Spleen (tissue), 11 donors: ENCODE measurements around the gene SLC22A3. TPM values are rescaled to one million over a fixed set of nuclear protein-coding genes. Genes with fewer than 3 reads are reported as not detected.
"Not testable (repeated sequence)": the region's sequence is repeated elsewhere in the genome, so short reads cannot be mapped to it uniquely, and the experiment has no call there.

Experiments used
- DNase-seq: peaks from one replicate; pipeline ENCODE4 v3.0.0-alpha.2; 2020
- H3K27ac ChIP-seq, 8 donors: fragments of 200-600 bp; sonication (generic) in 7 of 8; 1 replicate in 4 of 8; 2 replicates in 4 of 8; pipeline versions ENCODE4 v1.5.0 to v1.8.0; 2016 to 2021; ENCODE audit warnings: inconsistent platforms in 4 of 8, mild to moderate bottlenecking in 4 of 8, moderate library complexity in 1 of 8
- H3K27me3 ChIP-seq, 7 donors: fragments of 200-600 bp; sonication (generic) in 6 of 7; replicated peaks in 1 of 7; 1 replicate in 4 of 7; 2 replicates in 3 of 7; pipeline versions ENCODE4 v1.5.0 to v1.8.0; 2016 to 2021; ENCODE audit warnings: inconsistent platforms in 3 of 7, mild to moderate bottlenecking in 1 of 7
- H3K36me3 ChIP-seq, 6 donors: fragments of 200-600 bp; sonication (generic) in 5 of 6; 1 replicate in 4 of 6; 2 replicates in 2 of 6; pipeline versions ENCODE4 v1.5.0 to v1.8.0; 2016 to 2021; ENCODE audit warnings: inconsistent platforms in 2 of 6
- H3K4me1 ChIP-seq, 6 donors: fragments of 200-600 bp; sonication (generic) in 5 of 6; 1 replicate in 3 of 6; 2 replicates in 3 of 6; pipeline versions ENCODE4 v1.5.0 to v1.8.0; 2016 to 2021; ENCODE audit warnings: inconsistent platforms in 3 of 6
- H3K4me3 ChIP-seq, 8 donors: fragments of 200-600 bp; sonication (generic) in 7 of 8; 1 replicate in 4 of 8; 2 replicates in 4 of 8; pipeline versions ENCODE4 v1.5.0 to v1.8.0; 2016 to 2021; ENCODE audit warnings: inconsistent platforms in 4 of 8, mild to moderate bottlenecking in 4 of 8, moderate library complexity in 2 of 8
- H3K9me3 ChIP-seq, 8 donors: fragments of 200-600 bp; sonication (generic) in 7 of 8; 1 replicate in 4 of 8; 2 replicates in 4 of 8; pipeline versions ENCODE4 v1.5.0 to v1.8.0; 2016 to 2021; ENCODE audit warnings: inconsistent platforms in 4 of 8
- POLR2A ChIP-seq, 3 donors: fragments of 450-650 bp; IDR thresholded peaks; one replicate each; pipeline ENCODE4 v1.5.1; 2017; ENCODE audit warnings: antibody characterized with exemption in 3 of 3, mild to moderate bottlenecking in 1 of 3
- POLR2AphosphoS5 ChIP-seq, 3 donors: sonication (generic); formaldehyde crosslinking; IDR thresholded peaks; one replicate each; pipeline ENCODE4 v1.5.1; 2017; ENCODE audit warnings: antibody characterized with exemption in 3 of 3
- WGBS, 5 donors: extraction: QIAGEN DNeasy Blood & Tissue Kit in 3 of 5; methylation state at CpG; one replicate each; pipeline versions ENCODE4 v1.1.5 to v1.1.7; 2013 to 2018; 5-methylcytosine and 5-hydroxymethylcytosine counted together
- intact Hi-C: fragments of 100-400 bp; cut with DNase I; formaldehyde crosslinking; loops from one replicate; pipeline ENCODE4 v1.15.0; 2023; ENCODE audit warnings: low total_unique reads
- polyA plus RNA-seq, 3 donors: library from polyadenylated mRNA; stranded (reverse); fragments of 200-250 nt; gene quantifications; one replicate each; pipeline ENCODE4 v1.2.1, GENCODE V29; 2013
- total RNA-seq, 7 donors: library from RNA; depleted of rRNA in 3 of 7; stranded (reverse); fragments of >200 nt in 3 of 7; fragmentation: NEBNext Ultra II Directional in 4 of 7; extraction: Animal tissue kit (Norgen Biotek cat#: 25700) in 4 of 7; gene quantifications; one replicate each; pipeline versions ENCODE4 v1.1.0 to v1.2.1, GENCODE V29; 2016 to 2021
- TF ChIP-seq, protein P1 (sequence below), 11 experiments: fragments of 200-600 bp in 7 of 11; fragments of 450-650 bp in 4 of 11; sonication (generic) in 4 of 11; IDR thresholded peaks in 8 of 11; conservative IDR thresholded peaks in 3 of 11; 1 replicate in 7 of 11; 2 replicates in 4 of 11; pipeline versions ENCODE4 v1.4.0 to v1.8.0; 2016 to 2021; ENCODE audit warnings: antibody characterized with exemption in 11 of 11, inconsistent platforms in 4 of 11, mild to moderate bottlenecking in 1 of 11
- donor health status: healthy with polysubstance abuse.
- donor health status: DM: no; HTN: no; CAD: no; lungs with moderate emphysema.
- donor health status: DM: no; HTN: no; CAD: no.
- donor health status: Bipolar disorder and iron deficiency.
- donor health status: healthy.
- donor health status: DM: no; HTN: no; CAD: no.
- donor health status: DM: yes; HTN: yes; CAD: no.

Gene SLC22A3
- total and polyA plus RNA-seq, 10 donors = 0.70 to 2.2 (median 1.7) TPM

DNA sequence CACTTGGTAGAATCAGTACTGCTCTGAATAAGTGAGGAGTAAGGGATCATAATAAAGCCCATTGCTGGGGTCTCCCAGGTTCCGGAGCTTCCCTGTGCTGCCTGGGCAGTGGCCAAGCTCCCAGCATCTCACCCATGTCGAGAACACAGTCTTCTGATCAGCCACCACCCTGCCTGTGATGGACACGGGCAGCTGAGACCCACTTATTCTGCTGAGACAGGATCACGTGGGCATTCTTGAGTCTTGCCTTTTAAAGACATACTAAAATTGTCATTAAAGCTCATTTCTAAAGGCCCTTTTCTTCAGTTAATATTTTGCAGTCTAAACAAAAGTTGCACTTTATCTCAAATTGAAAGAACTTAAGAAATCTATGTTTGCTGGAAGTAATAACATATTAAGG, 46.8 kb upstream of the SLC22A3 start:
- intact Hi-C loops = no loop called here
- TF ChIP-seq POLR2AphosphoS5 (IDR thresholded peaks at IDR 0.05) (no peak), POLR2A (IDR thresholded peaks at IDR 0.05) (no peak)
- TF ChIP-seq, protein P1, sequence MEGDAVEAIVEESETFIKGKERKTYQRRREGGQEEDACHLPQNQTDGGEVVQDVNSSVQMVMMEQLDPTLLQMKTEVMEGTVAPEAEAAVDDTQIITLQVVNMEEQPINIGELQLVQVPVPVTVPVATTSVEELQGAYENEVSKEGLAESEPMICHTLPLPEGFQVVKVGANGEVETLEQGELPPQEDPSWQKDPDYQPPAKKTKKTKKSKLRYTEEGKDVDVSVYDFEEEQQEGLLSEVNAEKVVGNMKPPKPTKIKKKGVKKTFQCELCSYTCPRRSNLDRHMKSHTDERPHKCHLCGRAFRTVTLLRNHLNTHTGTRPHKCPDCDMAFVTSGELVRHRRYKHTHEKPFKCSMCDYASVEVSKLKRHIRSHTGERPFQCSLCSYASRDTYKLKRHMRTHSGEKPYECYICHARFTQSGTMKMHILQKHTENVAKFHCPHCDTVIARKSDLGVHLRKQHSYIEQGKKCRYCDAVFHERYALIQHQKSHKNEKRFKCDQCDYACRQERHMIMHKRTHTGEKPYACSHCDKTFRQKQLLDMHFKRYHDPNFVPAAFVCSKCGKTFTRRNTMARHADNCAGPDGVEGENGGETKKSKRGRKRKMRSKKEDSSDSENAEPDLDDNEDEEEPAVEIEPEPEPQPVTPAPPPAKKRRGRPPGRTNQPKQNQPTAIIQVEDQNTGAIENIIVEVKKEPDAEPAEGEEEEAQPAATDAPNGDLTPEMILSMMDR (IDR thresholded peaks at IDR 0.05 in 8 of 11, conservative IDR thresholded peaks at IDR 0.05 in 3 of 11) = no peak
- no peaks in the 10 kb centered on the region for H3K4me1 ChIP-seq
- no peak overlapping the region for H3K27ac ChIP-seq
- WGBS, 5 donors = 65 to 80% (median 72%) methylated on average over 4 of the region's 4 CpGs
- no peak overlapping the region for H3K4me3 ChIP-seq
- H3K27me3 ChIP-seq = no peaks in the 10 kb centered on the region
- H3K36me3 ChIP-seq = no peaks in the 10 kb centered on the region
- no peaks in the 10 kb centered on the region for H3K9me3 ChIP-seq
- DNase-seq = no peak

DNA sequence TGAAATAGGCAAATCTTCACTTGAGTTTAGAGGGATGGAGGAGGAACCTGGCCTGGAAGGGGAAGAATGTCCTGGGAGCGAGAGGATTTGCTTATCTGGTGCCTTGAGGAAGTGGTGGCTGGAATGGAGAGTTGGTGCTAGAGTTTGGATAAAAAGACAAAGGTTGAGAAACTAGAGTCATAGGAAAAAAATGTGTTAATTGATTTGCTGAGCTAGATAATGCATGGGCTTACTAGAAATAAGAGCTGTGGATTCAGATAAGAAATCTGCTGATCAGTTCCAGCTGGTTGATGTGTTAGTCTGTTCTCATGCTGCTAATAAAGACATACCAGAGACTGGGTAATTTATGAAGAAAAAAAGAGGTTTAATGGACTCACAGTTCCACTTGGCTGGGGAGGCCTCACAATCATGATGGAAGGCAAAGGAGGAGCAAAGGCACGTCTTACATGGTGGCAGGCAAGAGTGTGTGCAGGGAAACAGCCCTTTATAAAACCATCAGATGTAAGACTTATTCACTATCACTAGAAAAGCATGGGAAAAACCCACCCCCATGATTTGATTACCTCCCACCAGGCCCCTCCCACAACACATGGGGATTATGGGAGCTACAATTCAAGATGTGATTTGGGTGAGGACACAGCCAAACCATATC, 45.6 kb upstream of the SLC22A3 start:
- H3K4me3 ChIP-seq, intact Hi-C loops, DNase-seq, H3K9me3 ChIP-seq, H3K4me1 ChIP-seq, H3K27me3 ChIP-seq, H3K36me3 ChIP-seq, H3K27ac ChIP-seq: not testable (repeated sequence)
- 40 to 74% (median 62%) methylated on average over 2 of the region's 2 CpGs for whole genome bisulfite sequencing, 5 donors

DNA sequence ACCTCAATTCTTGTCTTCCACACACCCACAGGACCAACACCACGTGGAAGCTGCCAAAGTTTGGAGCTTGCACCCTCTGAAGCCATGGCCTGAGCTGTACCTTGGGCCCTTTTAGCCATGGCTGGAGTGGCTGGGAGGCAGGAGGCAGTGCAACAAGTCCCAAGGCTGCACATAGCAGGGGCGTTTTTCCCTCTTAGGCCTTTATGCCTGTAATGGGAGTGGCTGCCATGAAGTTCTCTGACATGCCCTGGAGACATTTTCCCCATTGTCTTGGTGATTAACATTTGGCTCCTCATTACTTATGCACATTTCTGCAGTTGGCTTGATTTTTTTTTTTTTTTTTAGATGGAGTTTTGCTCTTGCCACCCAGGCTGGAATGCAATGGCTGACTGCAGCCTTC, 44.4 kb upstream of the SLC22A3 start:
- TF ChIP-seq POLR2AphosphoS5 (IDR thresholded peaks at IDR 0.05) (no peak), POLR2A (IDR thresholded peaks at IDR 0.05) (no peak)
- TF ChIP-seq, protein P1 (IDR thresholded peaks at IDR 0.05 in 8 of 11, conservative IDR thresholded peaks at IDR 0.05 in 3 of 11) = no peak
- intact Hi-C loops = no loop called here
- DNase-seq = no peak
- no peaks in the 10 kb centered on the region for H3K4me1 ChIP-seq
- 30 to 45% (median 41%) methylated on average over 2 of the region's 2 CpGs for WGBS, 5 donors
- H3K27ac ChIP-seq = no peak overlapping the region
- H3K36me3 ChIP-seq = no peaks in the 10 kb centered on the region
- H3K27me3 ChIP-seq = no peaks in the 10 kb centered on the region
- no peak overlapping the region for H3K4me3 ChIP-seq
- peaks cover 0 to 6% (median 3%) of the 10 kb centered on the region in 8 donors for H3K9me3 ChIP-seq

DNA sequence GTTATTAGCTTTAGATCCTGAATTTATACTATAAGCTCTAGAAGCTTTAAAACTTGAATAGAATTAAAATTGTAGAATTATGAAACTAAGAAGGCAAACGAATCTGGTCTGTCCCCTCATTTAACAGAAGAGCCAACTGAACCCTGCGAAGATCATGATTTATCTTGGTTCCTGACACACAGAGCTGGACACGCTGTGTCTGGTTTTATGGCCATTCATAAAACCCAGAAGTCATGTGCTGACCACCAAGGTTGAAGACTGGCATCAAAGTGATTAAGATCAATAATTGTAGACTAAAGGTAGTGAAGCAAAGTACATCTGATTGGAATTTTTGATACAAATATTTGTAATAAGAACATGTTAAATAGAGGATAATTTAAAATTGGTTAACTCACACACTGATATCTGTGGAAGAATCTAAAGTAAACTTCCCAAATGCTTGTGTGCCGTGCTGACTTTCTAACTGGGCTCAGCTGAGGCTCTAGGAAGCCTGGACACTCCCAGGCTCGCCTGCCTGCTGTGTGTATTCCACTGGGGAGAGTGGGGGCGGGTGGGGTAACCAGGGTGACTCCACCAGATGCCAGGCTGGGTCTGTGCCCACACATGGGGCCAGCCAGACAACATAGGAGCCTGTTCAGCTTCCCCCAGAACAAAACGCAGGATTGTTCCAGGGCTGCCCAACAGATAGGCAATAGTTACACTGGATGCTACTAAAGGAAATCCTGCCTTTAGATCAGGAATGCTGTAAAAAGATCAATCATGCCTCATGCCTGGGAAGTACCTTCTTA, 42.1 kb upstream of the SLC22A3 start:
- no peak overlapping the region for H3K27ac ChIP-seq
- H3K27me3 ChIP-seq = no peaks in the 10 kb centered on the region
- TF ChIP-seq POLR2AphosphoS5 (IDR thresholded peaks at IDR 0.05) = no peak
- no peak for TF ChIP-seq POLR2A (IDR thresholded peaks at IDR 0.05)
- TF ChIP-seq, protein P1 (IDR thresholded peaks at IDR 0.05 in 8 of 11, conservative IDR thresholded peaks at IDR 0.05 in 3 of 11) = no peak
- H3K4me1 ChIP-seq = no peaks in the 10 kb centered on the region
- no peaks in the 10 kb centered on the region for H3K36me3 ChIP-seq
- intact Hi-C loops = no loop called here
- DNase-seq = no peak
- H3K9me3 ChIP-seq = peaks cover 7 to 29% (median 26%) of the 10 kb centered on the region in 8 donors
- WGBS, 5 donors = 35 to 60% (median 46%) methylated on average over 7 of the region's 7 CpGs
- H3K4me3 ChIP-seq = no peak overlapping the region
